Bone marrow (tissue), 2 donors: ENCODE results near the gene FAHD1.
"Not testable (repeated sequence)": the region's sequence is repeated elsewhere in the genome, so short reads cannot be mapped to it uniquely, and the experiment has no call there.

ENCODE experiments used
- DNase-seq, 2 donors: peaks; one replicate each; lab custom pipeline; 2025; lab: John Stamatoyannopoulos, UW

The FAHD1 gene

GRCh38 chr16:1846416-1846815, 19.4 kb downstream of the FAHD1 start:
- no peak for DNase-seq

- no peak for DNase-seq
Observed at GRCh38 chr16:1850981-1851380, 24.0 kb downstream of the FAHD1 start.

GRCh38 chr16:1851793-1852192, 24.8 kb downstream of the FAHD1 start:
- DNase-seq: no peak

GRCh38 chr16:1857433-1858097, 30.6 kb downstream of the FAHD1 start:
- DNase-seq: no peak

GRCh38 chr16:1858189-1858865, 31.3 kb downstream of the FAHD1 start:
- DNase-seq: no peak

GRCh38 chr16:1859650-1860049, 32.6 kb downstream of the FAHD1 start:
- DNase-seq: no peak

- DNase-seq: no peak
Observed at GRCh38 chr16:1861730-1862129, 34.7 kb downstream of the FAHD1 start.

- DNase-seq: no peak
Observed at GRCh38 chr16:1862394-1862793, 35.4 kb downstream of the FAHD1 start.

GRCh38 chr16:1863681-1864460, 36.9 kb downstream of the FAHD1 start:
- DNase-seq: no peak

GRCh38 chr16:1865902-1866690, 39.1 kb downstream of the FAHD1 start:
- DNase-seq: no peak

- no peak for DNase-seq
Observed at GRCh38 chr16:1870365-1871082, 43.5 kb downstream of the FAHD1 start.

GRCh38 chr16:1871974-1872635, 45.1 kb downstream of the FAHD1 start, which contains the start of gene MEIOB:
Gene MEIOB (minus strand): TSS chr16:1872164. CDS start chr16:1868175, 3,989 bp downstream.
- no peak for DNase-seq

GRCh38 chr16:1874854-1875253, 47.8 kb downstream of the FAHD1 start:
- no peak for DNase-seq

- DNase-seq: not testable (repeated sequence)
Observed at GRCh38 chr16:1876066-1876465, 49.1 kb downstream of the FAHD1 start.

GRCh38 chr16:1876468-1876867, 49.5 kb downstream of the FAHD1 start:
- DNase-seq: no peak

GRCh38 chr16:1877089-1877488, 50.1 kb downstream of the FAHD1 start:
- DNase-seq: no peak

- no peak for DNase-seq
Observed at GRCh38 chr16:1877804-1878203, 50.8 kb downstream of the FAHD1 start.

- DNase-seq: no peak
Observed at GRCh38 chr16:1878256-1878655, 51.2 kb downstream of the FAHD1 start.
